GM23248 (cell line): ENCODE data around the gene SMO.

Experiments used
- EZH2 ChIP-seq: fragments of 200-600 bp; sonication (generic); IDR thresholded peaks from 2 replicates; pipeline ENCODE4 v1.6.1; 2018; ENCODE audit warnings: antibody characterized with exemption, mild to moderate bottlenecking; ENCODE audit not compliant: insufficient read depth, poor library complexity, severe bottlenecking
- EZH2phosphoT487 ChIP-seq: fragments of 200-600 bp; sonication (generic); IDR thresholded peaks from 2 replicates; pipeline ENCODE4 v1.6.1; 2018; ENCODE audit warnings: antibody characterized with exemption, moderate library complexity, mild to moderate bottlenecking, low read depth; ENCODE audit not compliant: insufficient read depth

- TF ChIP-seq EZH2 (no peak), EZH2phosphoT487 (no peak)
These were observed 37.6 kb downstream of the SMO start for GRCh38 chr7:129225931-129226572.
